NCI-H1436 (cell line): ENCODE data around the gene VTA1.
"Not testable (repeated sequence)": the region's sequence is repeated elsewhere in the genome, so short reads cannot be mapped to it uniquely, and the experiment has no call there.

Experiments
- DNase-seq: peaks from one replicate; lab custom pipeline; 2025; lab: John Stamatoyannopoulos, UW

The VTA1 gene

DNA sequence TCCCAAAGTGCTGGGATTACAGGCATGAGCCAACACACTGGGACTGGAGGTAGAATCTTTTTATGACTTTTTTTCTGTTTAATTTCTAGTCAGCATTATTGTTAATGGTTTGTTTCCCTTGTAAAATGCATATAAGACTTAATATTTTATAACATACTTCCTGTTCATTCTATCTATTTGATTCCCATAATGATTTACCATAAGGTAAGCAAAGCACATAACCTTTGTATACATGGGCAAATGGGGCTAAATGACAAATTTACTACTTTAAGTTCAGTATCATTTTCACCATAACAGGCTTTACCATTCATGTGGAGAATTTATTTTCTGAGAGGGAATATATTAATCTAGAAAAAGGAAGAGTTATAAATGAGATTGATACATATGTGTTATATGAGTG is 24.3 kb downstream of the VTA1 start:
- DNase-seq: no peak

DNA sequence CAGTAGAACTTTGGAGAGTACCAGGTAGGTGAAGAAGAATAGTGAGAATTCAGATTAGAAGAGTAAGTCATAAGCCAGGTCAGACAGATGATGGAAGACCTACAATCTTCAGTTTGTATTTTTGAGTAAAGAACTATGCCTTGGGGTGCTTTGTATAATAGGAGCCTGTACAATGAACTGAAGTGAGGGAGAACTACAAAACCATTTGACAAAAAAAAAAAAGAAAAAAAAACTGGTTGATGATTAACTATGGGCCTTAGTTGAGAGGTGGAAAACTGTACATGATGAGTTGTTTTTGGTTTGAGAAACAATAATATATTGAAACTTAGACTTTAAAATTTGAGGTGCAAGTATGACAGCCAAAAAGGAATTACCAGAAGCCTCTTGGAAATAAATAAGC is 25.7 kb downstream of the VTA1 start:
- no peak for DNase-seq

GRCh38 chr6:142173980-142174379 is 26.9 kb downstream of the VTA1 start:
- DNase-seq: no peak

DNA sequence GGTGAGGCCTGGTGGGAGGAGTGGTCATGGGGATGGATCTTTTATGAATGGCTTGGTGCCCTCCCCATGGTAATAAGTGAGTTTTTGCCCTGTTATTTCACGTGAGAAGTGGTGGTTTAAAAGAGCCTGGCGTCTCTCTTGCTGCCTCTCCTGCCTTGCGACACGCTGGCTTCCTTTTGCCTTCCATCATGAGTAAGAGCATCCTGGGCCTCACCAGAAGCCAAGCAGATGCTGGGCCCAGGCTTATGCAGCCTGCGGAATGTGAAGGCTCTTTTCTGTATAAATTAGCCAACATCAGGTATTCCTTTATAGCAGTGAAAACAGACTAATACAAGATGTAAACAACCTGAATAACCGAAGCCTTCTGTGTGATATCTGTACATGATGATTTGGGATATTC is 27.6 kb downstream of the VTA1 start:
- no peak for DNase-seq

DNA sequence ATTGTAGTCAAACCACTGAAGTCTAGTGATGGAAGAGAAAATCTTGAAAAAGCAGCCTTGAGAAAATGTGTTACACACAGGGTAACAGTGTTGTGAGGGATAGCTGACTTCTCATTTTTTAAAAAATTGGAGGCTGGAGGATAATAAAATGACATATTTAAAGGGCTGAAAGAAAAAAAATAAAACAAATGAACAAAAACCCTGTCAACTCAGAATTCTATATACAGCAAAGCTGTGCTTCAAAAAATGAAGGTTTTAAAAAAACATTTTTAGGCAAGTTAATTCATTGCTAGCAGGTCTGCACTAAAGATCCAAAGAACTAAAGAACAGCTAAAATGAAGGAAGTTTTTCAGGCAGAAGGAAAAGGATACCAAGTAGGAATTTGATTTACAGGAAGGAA is 31.1 kb downstream of the VTA1 start:
- no peak for DNase-seq

DNA sequence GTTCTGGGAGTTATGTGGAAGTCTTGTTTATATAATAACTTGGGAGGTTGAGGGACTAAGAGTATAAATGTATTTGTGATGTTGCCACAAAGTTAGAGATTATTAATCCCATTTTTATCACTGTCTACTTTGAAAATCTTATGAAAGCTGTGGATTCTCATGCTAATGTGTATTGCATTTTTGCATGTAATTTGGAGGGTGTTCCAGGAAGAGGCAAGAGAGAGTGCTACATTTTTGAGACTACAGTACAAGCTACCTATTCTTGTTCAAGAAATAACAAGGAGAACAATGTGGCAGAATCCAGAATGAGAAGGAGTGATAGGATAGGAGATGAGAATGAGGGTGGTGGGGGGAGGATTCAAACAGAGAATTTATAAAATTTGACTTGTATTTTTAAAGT is 34.9 kb downstream of the VTA1 start:
- no peak for DNase-seq

GRCh38 chr6:142183351-142183750 is 36.3 kb downstream of the VTA1 start:
- DNase-seq: no peak

DNA sequence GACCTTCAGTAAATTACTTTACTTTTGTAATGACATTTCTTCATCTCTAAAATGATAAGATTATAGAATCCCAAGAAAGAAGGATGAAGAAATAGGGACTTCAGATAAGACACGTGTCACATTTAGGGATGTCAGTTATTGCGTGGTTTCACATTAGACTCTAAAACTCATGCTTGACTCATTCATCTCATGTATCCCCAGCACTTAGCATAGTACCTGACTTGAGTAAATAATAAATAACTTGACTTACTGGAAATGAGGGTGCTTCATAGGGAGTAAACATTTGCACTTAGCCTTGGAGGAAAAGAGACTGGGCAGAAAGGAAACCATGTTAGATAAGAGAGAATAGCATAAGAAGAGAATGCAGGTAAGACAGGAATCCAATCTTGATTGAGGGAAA is 37.2 kb downstream of the VTA1 start:
- DNase-seq: no peak

GRCh38 chr6:142185641-142186040 is 38.6 kb downstream of the VTA1 start:
- no peak for DNase-seq

DNA sequence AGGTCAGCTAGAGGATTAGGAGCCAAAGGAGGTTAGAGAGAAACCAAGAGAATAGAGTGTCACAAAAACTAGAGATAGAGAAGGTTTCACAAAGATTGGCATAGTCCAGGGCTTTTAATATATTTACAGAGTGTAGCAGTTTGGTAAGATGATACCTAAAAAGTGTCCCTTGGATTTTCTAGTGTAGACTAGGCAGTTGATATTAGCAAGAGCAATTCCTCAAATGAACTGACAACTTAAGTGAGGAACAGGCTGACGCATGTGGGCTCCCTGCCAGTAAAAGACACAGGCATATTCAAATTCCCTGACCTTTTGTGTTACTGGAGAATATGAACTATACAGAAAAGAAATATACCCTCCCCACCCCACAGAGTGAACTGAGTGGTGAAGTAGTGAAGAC is 40.1 kb downstream of the VTA1 start:
- DNase-seq: peak; percentile 26

GRCh38 chr6:142188341-142188740 is 41.3 kb downstream of the VTA1 start:
- DNase-seq: not testable (repeated sequence)

DNA sequence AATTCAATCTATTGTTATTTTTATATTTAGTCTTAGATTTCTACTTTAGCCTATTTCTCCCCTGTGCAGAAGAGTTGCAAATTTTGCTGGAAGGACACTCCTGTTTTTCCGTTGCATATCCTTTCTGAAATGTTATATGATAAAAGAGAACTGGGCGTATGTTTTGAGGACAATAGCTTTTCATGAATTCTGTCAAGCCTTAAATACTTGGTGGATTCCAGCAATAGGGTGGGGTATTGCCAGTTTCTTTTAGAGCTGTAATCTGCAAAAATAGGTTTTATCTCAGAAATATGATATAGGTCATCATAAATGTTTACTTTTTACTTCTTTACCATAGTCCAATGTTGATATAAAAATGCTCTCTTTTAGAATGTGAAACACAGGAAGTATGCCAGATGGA is 42.0 kb downstream of the VTA1 start:
- no peak for DNase-seq

DNA sequence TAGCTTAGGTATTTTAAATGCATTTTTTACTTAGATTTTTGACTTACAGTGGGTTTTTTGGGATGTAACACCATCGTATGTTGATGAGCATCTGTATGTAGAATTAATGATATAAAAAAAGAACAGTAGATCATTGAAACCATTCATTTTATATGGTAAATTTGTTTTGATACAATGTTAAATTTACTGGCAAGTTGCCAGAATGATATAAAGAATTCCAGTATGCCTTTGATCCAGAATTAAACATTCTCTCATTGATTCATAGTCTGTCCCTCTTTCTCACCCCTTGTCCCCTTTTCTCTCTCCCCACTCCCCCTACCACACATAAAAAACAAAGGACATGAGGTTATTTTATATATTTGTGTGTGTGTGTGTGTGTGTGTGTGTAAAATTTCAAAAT is 45.3 kb downstream of the VTA1 start:
- no peak for DNase-seq

DNA sequence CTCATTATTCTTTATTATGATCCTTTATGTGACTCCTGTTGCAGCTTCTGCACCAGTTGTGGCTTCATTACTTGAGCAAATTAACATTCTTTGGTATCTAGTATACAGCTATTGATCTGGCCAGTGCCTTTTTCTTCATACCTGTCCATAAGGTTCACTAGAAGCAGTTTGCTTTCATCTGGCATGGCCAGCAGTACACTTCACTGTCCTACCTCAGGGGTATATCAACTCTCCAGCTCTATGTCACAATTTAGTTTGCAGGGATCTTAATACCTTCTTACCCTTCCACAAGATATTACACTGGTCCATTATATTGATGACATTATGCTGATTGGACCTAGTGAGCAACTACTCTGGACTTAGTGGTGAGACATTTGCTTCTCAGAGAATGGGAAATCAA is 46.6 kb downstream of the VTA1 start:
- no peak for DNase-seq

GRCh38 chr6:142195862-142196541 is 48.9 kb downstream of the VTA1 start:
- no peak for DNase-seq

- no peak for DNase-seq
Observed at GRCh38 chr6:142200846-142201628, 54.0 kb downstream of the VTA1 start.

GRCh38 chr6:142207265-142207877 is 60.3 kb downstream of the VTA1 start:
- DNase-seq: peak; percentile 3

GRCh38 chr6:142210606-142211005 is 63.5 kb downstream of the VTA1 start:
- DNase-seq: no peak

GRCh38 chr6:142213402-142213801 is 66.3 kb downstream of the VTA1 start:
- no peak for DNase-seq

GRCh38 chr6:142218446-142218845 is 71.4 kb downstream of the VTA1 start:
- no peak for DNase-seq

- no peak for DNase-seq
Observed at GRCh38 chr6:142222022-142222421, 75.0 kb downstream of the VTA1 start.

DNA sequence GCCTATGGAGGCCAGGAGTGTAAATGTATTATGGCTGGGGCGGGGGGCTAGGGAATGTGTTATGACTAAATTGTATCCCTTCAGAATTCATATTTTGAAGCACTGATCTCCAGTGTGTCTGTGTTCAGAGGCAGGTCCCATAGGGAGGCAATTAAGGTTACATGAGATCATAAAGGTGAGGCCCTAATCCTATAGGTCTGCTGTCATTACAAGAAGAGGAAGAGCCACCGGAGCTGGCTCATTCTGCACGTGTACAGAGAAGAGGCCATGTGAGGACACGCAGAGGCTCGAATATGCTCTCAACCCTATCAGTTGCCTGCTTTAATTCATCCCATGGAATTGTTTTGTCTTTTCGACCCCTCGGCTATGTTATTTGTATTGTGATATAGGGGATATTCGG is 76.9 kb downstream of the VTA1 start:
- DNase-seq: no peak

DNA sequence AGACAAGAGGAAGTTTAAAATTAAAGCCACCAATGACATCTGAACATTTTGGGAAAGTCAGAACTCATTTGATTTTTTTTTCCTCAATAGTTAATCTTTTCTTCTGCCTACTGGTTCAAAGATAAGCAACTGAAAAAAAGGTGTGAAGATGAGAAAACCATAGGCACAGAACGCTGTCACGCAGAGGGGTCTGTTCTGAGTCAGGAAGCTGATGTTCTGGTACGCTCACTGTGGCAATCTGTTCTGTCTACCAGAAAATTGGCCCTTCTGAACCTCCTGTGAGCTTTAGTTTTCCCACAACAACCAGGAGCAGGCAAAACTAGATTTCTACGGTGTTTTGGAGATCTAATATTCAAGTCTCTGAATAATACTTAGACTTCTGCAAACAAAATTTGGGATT is 78.1 kb downstream of the VTA1 start:
- DNase-seq: no peak
